Neural cell (in vitro differentiated cells): ENCODE measurements around the gene FILIP1. TPM values are rescaled to one million over a fixed set of nuclear protein-coding genes. Genes with fewer than 3 reads are reported as not detected.

ENCODE experiments used
- H2AFZ ChIP-seq: fragments of 200-600, 300-800 bp; sonication (generic), shearing (Covaris generic); 2 replicates; pipeline ENCODE4 v1.6.0; 2014; ENCODE audit warnings: low read depth, mild to moderate bottlenecking, antibody characterized with exemption, low read length, moderate library complexity
- H3F3A ChIP-seq: fragments of 200-600 bp; shearing (Covaris generic); 2 replicates; pipeline ENCODE4 v1.6.1; 2016; ENCODE audit warnings: mild to moderate bottlenecking, moderate library complexity, mixed read lengths, antibody characterized with exemption, low read length; ENCODE audit not compliant: insufficient read depth, poor library complexity, severe bottlenecking
- H3K27ac ChIP-seq: fragments of 200-600, 300-800 bp; sonication (generic), shearing (Covaris generic); 2 replicates; pipeline ENCODE4 v1.5.1; 2014; ENCODE audit warnings: mild to moderate bottlenecking, low read length, moderate library complexity
- H3K27me3 ChIP-seq: fragments of 300-800, 200-600 bp; sonication (generic), shearing (Covaris generic); 2 replicates; pipeline ENCODE4 v1.6.0; 2014; ENCODE audit warnings: mild to moderate bottlenecking, low read depth, low read length, moderate library complexity; ENCODE audit not compliant: insufficient read depth
- H3K36me3 ChIP-seq: fragments of 300-800, 200-600 bp; sonication (generic), shearing (Covaris generic); 2 replicates; pipeline ENCODE4 v1.5.1; 2014; ENCODE audit warnings: mild to moderate bottlenecking, antibody characterized with exemption, low read length, moderate library complexity; ENCODE audit not compliant: insufficient read depth
- H3K4me2 ChIP-seq: fragments of 300-800, 200-600 bp; sonication (generic), shearing (Covaris generic); 2 replicates; pipeline ENCODE4 v1.6.0; 2014; ENCODE audit warnings: mild to moderate bottlenecking, low read length
- H3K4me3 ChIP-seq: fragments of 300-800, 200-600 bp; sonication (generic), shearing (Covaris generic); 2 replicates; pipeline ENCODE4 v1.5.1; 2014; ENCODE audit warnings: mild to moderate bottlenecking, low read length, moderate library complexity
- H3K79me2 ChIP-seq: fragments of 200-600 bp; shearing (Covaris generic); replicated peaks from 2 replicates; pipeline ENCODE4 v1.6.0; 2014; ENCODE audit warnings: mild to moderate bottlenecking, low read length, moderate library complexity; ENCODE audit not compliant: insufficient read depth
- H3K9ac ChIP-seq: fragments of 300-800, 200-600 bp; sonication (generic), shearing (Covaris generic); 2 replicates; pipeline ENCODE4 v1.6.1; 2016; ENCODE audit warnings: mild to moderate bottlenecking, low read length, mixed read lengths
- H3K9me2 ChIP-seq: fragments of 200-600 bp; shearing (Covaris generic); 2 replicates; pipeline ENCODE4 v1.6.1; 2016; ENCODE audit warnings: mild to moderate bottlenecking, low read length, mixed read lengths; ENCODE audit not compliant: insufficient read depth
- H3K9me3 ChIP-seq: fragments of 200-600, 300-800 bp; sonication (generic), shearing (Covaris generic); 2 replicates; pipeline ENCODE4 v1.6.1; 2016; ENCODE audit warnings: mild to moderate bottlenecking, mixed run types, low read length, moderate library complexity, mixed read lengths
- H4K20me1 ChIP-seq: fragments of 200-600 bp; shearing (Covaris generic); 2 replicates; pipeline ENCODE4 v1.6.1; 2016; ENCODE audit warnings: mild to moderate bottlenecking, mixed run types; ENCODE audit not compliant: insufficient read depth
- EP300 ChIP-seq: fragments of 450-650 bp; conservative IDR thresholded peaks from 2 replicates; pipeline ENCODE4 v1.6.1; 2014; ENCODE audit warnings: antibody characterized with exemption, mild to moderate bottlenecking, moderate library complexity; ENCODE audit not compliant: poor library complexity, severe bottlenecking
- EZH2 ChIP-seq: fragments of 200-600, 300-800 bp; shearing (Covaris generic), sonication (generic); IDR thresholded peaks from 2 replicates; pipeline ENCODE4 v1.6.1; 2014; ENCODE audit warnings: antibody characterized with exemption, low read length, borderline replicate concordance, mild to moderate bottlenecking; ENCODE audit not compliant: insufficient read depth, poor library complexity, severe bottlenecking
- MXI1 ChIP-seq: fragments of 450-650 bp; conservative IDR thresholded peaks from 2 replicates; pipeline ENCODE4 v1.6.1; 2014; ENCODE audit warnings: antibody characterized with exemption, mild to moderate bottlenecking; ENCODE audit not compliant: poor library complexity, severe bottlenecking
- POLR2AphosphoS5 ChIP-seq: IDR thresholded peaks from 2 replicates; pipeline ENCODE4 v1.6.1; 2012
- RAD21 ChIP-seq: fragments of 450-650 bp; conservative IDR thresholded peaks from 2 replicates; pipeline ENCODE4 v1.6.1; 2014; ENCODE audit warnings: antibody characterized with exemption, mild to moderate bottlenecking, moderate library complexity
- SMC3 ChIP-seq: fragments of 450-650 bp; conservative IDR thresholded peaks from 2 replicates; pipeline ENCODE4 v1.6.1; 2014; ENCODE audit warnings: antibody characterized with exemption, mild to moderate bottlenecking, moderate library complexity; ENCODE audit not compliant: poor library complexity
- TAF1 ChIP-seq: IDR thresholded peaks from 2 replicates; pipeline ENCODE4 v1.6.1; 2012; ENCODE audit warnings: low read depth
- polyA plus RNA-seq: library from polyadenylated mRNA; depleted of rRNA; stranded (reverse); fragments of >200 nt; gene quantifications from 2 replicates; pipeline ENCODE4 v1.2.3, GENCODE V29; 2014
- TF ChIP-seq, protein P1 (sequence below): IDR thresholded peaks from 2 replicates; pipeline ENCODE4 v1.6.1; 2012; ENCODE audit warnings: borderline replicate concordance
- TF ChIP-seq, protein P2 (sequence below): fragments of 450-650 bp; IDR thresholded peaks from 2 replicates; pipeline ENCODE4 v1.5.1; 2014; ENCODE audit warnings: antibody characterized with exemption, mild to moderate bottlenecking, moderate library complexity; ENCODE audit not compliant: poor library complexity, severe bottlenecking

The FILIP1 gene
- polyA plus RNA-seq, 1 donor from 2014 or later: 1.4 TPM

DNA sequence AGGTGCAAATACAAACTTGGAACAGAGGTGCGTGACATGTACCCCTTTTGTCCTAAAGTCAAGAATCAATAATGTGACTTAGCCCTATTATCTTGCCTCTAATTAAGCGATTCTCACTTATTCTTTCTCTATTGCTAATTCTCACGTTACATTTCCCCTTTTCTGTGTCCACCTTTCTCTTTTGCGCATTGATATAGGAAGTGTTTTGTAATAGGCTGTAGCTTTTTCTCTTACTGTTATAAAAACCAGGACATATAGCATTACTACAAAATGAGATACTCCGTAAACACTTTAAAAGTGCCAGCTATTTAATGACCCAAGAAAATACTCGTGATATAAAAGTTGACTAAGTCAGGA is 208.3 kb downstream of the FILIP1 start:
- H3K79me2 ChIP-seq: peaks cover 48% of the 10 kb centered on the region
- H3K36me3 ChIP-seq: no peaks in the 10 kb centered on the region
- H3K4me3 ChIP-seq: peak overlapping the region; percentile 87
- peak overlapping the region; percentile 100 for H3K4me2 ChIP-seq
- no peaks in the 10 kb centered on the region for H4K20me1 ChIP-seq
- no peaks in the 10 kb centered on the region for H3K9me3 ChIP-seq
- peaks cover 3% of the 10 kb centered on the region for H3F3A ChIP-seq
- peak overlapping the region; percentile 86 for H3K9ac ChIP-seq
- H2AFZ ChIP-seq: peak overlapping the region; percentile 65
- TF ChIP-seq EZH2 (no peak), EP300 (no peak), RAD21 (no peak)
- TF ChIP-seq, protein P1, sequence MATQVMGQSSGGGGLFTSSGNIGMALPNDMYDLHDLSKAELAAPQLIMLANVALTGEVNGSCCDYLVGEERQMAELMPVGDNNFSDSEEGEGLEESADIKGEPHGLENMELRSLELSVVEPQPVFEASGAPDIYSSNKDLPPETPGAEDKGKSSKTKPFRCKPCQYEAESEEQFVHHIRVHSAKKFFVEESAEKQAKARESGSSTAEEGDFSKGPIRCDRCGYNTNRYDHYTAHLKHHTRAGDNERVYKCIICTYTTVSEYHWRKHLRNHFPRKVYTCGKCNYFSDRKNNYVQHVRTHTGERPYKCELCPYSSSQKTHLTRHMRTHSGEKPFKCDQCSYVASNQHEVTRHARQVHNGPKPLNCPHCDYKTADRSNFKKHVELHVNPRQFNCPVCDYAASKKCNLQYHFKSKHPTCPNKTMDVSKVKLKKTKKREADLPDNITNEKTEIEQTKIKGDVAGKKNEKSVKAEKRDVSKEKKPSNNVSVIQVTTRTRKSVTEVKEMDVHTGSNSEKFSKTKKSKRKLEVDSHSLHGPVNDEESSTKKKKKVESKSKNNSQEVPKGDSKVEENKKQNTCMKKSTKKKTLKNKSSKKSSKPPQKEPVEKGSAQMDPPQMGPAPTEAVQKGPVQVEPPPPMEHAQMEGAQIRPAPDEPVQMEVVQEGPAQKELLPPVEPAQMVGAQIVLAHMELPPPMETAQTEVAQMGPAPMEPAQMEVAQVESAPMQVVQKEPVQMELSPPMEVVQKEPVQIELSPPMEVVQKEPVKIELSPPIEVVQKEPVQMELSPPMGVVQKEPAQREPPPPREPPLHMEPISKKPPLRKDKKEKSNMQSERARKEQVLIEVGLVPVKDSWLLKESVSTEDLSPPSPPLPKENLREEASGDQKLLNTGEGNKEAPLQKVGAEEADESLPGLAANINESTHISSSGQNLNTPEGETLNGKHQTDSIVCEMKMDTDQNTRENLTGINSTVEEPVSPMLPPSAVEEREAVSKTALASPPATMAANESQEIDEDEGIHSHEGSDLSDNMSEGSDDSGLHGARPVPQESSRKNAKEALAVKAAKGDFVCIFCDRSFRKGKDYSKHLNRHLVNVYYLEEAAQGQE: no peak
- TF ChIP-seq, protein P2, sequence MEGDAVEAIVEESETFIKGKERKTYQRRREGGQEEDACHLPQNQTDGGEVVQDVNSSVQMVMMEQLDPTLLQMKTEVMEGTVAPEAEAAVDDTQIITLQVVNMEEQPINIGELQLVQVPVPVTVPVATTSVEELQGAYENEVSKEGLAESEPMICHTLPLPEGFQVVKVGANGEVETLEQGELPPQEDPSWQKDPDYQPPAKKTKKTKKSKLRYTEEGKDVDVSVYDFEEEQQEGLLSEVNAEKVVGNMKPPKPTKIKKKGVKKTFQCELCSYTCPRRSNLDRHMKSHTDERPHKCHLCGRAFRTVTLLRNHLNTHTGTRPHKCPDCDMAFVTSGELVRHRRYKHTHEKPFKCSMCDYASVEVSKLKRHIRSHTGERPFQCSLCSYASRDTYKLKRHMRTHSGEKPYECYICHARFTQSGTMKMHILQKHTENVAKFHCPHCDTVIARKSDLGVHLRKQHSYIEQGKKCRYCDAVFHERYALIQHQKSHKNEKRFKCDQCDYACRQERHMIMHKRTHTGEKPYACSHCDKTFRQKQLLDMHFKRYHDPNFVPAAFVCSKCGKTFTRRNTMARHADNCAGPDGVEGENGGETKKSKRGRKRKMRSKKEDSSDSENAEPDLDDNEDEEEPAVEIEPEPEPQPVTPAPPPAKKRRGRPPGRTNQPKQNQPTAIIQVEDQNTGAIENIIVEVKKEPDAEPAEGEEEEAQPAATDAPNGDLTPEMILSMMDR: no peak
- no peaks in the 10 kb centered on the region for H3K27me3 ChIP-seq
- peak overlapping the region; percentile 97 for H3K27ac ChIP-seq
- no peaks in the 10 kb centered on the region for H3K9me2 ChIP-seq

DNA sequence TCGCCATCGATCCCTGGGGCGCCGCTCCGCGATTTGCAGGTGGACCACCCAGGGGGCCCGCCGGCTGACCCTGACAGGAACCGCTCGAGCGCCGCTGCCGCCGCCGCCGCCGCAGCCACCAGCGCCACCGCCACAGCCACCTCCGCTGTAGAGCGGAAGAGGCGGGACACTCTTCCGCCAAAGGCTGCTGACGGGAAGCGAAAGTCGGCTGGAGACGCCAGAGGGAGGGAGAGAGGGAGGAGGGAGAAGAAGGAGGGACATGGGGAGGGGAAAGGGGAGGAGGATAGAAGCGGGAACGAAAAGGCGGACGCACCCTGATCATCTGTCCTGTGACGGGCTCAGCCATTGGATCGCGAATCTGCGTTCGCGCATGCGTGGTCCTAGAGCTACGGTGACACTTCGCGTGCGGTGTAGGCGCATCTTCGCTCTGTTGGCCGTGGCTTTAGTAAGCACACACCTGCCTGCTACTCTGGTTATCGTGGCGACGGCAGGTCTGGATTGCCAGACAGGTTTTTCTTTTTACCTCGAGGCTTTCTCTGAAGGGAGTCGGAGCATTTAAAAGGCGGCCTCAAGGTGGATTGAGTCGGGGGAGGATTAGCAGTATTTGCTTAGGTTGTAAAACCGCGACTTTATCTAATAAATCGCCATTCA is 208.8 kb downstream of the FILIP1 start, which contains the start of gene TMEM30A:
TSS of gene TMEM30A (minus strand) at position 161 of the 651 bp plus-strand sequence. CDS start at position 7, 154 bp downstream.
- H3F3A ChIP-seq: no peaks in the 10 kb centered on the region
- H3K27me3 ChIP-seq: no peaks in the 10 kb centered on the region
- H3K9me2 ChIP-seq: no peaks in the 10 kb centered on the region
- H3K9me3 ChIP-seq: no peaks in the 10 kb centered on the region
- peak within 1 kb of the TSS; percentile 97 for H3K9ac ChIP-seq
- H2AFZ ChIP-seq: peak within 1 kb of the TSS; percentile 65
- H3K4me3 ChIP-seq: peak within 1 kb of the TSS; percentile 87
- peak within 1 kb of the TSS; percentile 100 for H3K4me2 ChIP-seq
- peak; percentile 16 for TF ChIP-seq RAD21
- TF ChIP-seq EZH2: no peak
- peak; percentile 40 for TF ChIP-seq EP300
- peak; percentile 77 for TF ChIP-seq MXI1
- TF ChIP-seq TAF1: peak; percentile 92
- TF ChIP-seq, protein P2: no peak
- TF ChIP-seq SMC3: no peak
- TF ChIP-seq POLR2AphosphoS5: peak; percentile 94
- TF ChIP-seq, protein P1: peak; percentile 89
- H3K27ac ChIP-seq: peak within 1 kb of the TSS; percentile 97
- H3K36me3 ChIP-seq: no peaks in the 10 kb centered on the region
- H3K79me2 ChIP-seq: peaks cover 53% of the 10 kb centered on the region
- no peaks in the 10 kb centered on the region for H4K20me1 ChIP-seq
